Testis (tissue), 2 donors: ENCODE measurements around the gene DPF3.

Source experiments
- POLR2A ChIP-seq: fragments of 450-650 bp; IDR thresholded peaks from one replicate; pipeline ENCODE4 v1.6.1; 2017; ENCODE audit warnings: antibody characterized with exemption, mild to moderate bottlenecking, moderate library complexity
- TF ChIP-seq, protein P1 (sequence below), 3 experiments: fragments of 450-650 bp in 2 of 3; fragments of 200-600 bp in 1 of 3; sonication (generic) in 1 of 3; IDR thresholded peaks; one replicate each; pipeline ENCODE4 v1.5.1; 2016 to 2019; ENCODE audit warnings: antibody characterized with exemption in 3 of 3, mild to moderate bottlenecking in 2 of 3, moderate library complexity in 1 of 3

DNA sequence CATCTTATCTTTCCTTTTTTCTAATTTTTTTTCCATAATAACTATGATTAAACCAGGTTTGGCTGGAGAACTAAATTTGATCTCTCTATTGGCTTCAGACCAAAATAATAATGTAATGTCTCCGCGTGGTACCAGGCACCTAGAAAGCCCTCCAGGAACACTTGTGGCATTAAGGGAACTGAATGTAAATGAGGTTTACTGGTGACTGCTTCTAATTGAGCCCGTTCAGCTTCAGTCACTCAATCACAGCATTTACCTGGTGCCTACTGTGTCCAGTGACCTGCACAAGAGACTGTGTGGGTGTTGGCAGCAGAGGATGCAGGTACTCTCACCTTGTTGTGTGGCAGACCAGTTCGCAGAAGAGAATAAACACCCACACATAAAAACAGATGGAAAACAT, 302.5 kb downstream of the DPF3 start:
- TF ChIP-seq POLR2A, result no peak
- TF ChIP-seq, protein P1, sequence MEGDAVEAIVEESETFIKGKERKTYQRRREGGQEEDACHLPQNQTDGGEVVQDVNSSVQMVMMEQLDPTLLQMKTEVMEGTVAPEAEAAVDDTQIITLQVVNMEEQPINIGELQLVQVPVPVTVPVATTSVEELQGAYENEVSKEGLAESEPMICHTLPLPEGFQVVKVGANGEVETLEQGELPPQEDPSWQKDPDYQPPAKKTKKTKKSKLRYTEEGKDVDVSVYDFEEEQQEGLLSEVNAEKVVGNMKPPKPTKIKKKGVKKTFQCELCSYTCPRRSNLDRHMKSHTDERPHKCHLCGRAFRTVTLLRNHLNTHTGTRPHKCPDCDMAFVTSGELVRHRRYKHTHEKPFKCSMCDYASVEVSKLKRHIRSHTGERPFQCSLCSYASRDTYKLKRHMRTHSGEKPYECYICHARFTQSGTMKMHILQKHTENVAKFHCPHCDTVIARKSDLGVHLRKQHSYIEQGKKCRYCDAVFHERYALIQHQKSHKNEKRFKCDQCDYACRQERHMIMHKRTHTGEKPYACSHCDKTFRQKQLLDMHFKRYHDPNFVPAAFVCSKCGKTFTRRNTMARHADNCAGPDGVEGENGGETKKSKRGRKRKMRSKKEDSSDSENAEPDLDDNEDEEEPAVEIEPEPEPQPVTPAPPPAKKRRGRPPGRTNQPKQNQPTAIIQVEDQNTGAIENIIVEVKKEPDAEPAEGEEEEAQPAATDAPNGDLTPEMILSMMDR (IDR thresholded peaks at IDR 0.05), result no peak
